SK-N-MC (cell line): Measurements from ENCODE around the gene GRM8.

Experiments
- DNase-seq: peaks from one replicate; pipeline ENCODE4 v3.0.0-alpha.2; 2011; ENCODE audit warnings: low read depth, low spot score
- H3K27ac ChIP-seq: fragments of 200-600 bp; sonication (generic); 2 replicates; pipeline ENCODE4 v1.5.1; 2016; ENCODE audit warnings: mixed run types
- H3K36me3 ChIP-seq: fragments of 200-600 bp; sonication (generic); 2 replicates; pipeline ENCODE4 v1.6.1; 2017; ENCODE audit warnings: antibody characterized with exemption, low read length, mixed read lengths; ENCODE audit not compliant: insufficient read depth
- H3K4me3 ChIP-seq: fragments of 200-600 bp; sonication (generic); 2 replicates; pipeline ENCODE4 v1.5.1; 2016
- H3K9ac ChIP-seq: fragments of 200-600 bp; sonication (generic); 2 replicates; pipeline ENCODE4 v1.8.0; 2017; ENCODE audit warnings: mixed run types, mixed read lengths; ENCODE audit not compliant: insufficient read length
- H3K9me3 ChIP-seq: fragments of 200-600 bp; sonication (generic); 2 replicates; pipeline ENCODE4 v1.6.1; 2017; ENCODE audit warnings: low read depth, mild to moderate bottlenecking, antibody characterized with exemption, low read length, moderate library complexity, mixed read lengths
- EZH2 ChIP-seq: fragments of 200-600 bp; sonication (generic); IDR thresholded peaks from one replicate; pipeline ENCODE4 v1.6.1; 2017; ENCODE audit warnings: antibody characterized with exemption
- FOXP2 ChIP-seq: optimal IDR thresholded peaks from 2 replicates; pipeline ENCODE3; 2011; ENCODE audit warnings: mild to moderate bottlenecking, moderate library complexity; ENCODE audit not compliant: insufficient read depth; ENCODE audit errors: extremely low read length, control extremely low read depth
- POLR2AphosphoS5 ChIP-seq: IDR thresholded peaks from 2 replicates; pipeline ENCODE4 v1.6.1; 2012; ENCODE audit warnings: mild to moderate bottlenecking, low read depth, low read length, borderline replicate concordance

The GRM8 gene

GRCh38 chr7:126443951-126444350 lies 808.8 kb downstream of the GRM8 start:
- no peak overlapping the region for H3K4me3 ChIP-seq
- no peak for TF ChIP-seq FOXP2
- no peak for TF ChIP-seq POLR2AphosphoS5
- TF ChIP-seq EZH2 = no peak
- H3K9ac ChIP-seq = no peak overlapping the region
- H3K9me3 ChIP-seq = no peaks in the 10 kb centered on the region
- no peaks in the 10 kb centered on the region for H3K36me3 ChIP-seq
- no peak overlapping the region for H3K27ac ChIP-seq
- DNase-seq = no peak

DNA sequence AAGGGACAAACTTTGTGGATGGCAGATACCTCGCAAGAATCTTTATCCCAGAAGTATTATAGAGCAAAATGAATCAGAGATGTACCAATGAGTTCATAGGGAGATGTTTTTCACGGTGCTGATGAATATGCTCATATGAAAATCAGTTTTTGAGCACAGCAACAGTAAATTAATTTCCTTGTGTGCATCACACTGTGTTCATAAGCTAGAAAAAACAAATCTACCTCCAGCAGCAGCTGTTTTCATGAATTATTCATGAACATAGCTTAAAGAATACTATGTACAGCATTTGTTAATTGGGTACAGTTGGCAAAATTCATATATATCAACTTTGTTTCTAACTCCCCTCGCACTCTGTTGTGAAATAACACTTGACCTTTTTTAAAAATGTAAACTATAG lies 809.8 kb downstream of the GRM8 start:
- no peaks in the 10 kb centered on the region for H3K36me3 ChIP-seq
- H3K27ac ChIP-seq = no peak overlapping the region
- H3K9me3 ChIP-seq = no peaks in the 10 kb centered on the region
- no peak for DNase-seq
- H3K4me3 ChIP-seq = no peak overlapping the region
- TF ChIP-seq FOXP2 (no peak), POLR2AphosphoS5 (no peak), EZH2 (no peak)
- no peak overlapping the region for H3K9ac ChIP-seq

GRCh38 chr7:126441745-126442144 lies 811.0 kb downstream of the GRM8 start:
- TF ChIP-seq FOXP2 = no peak
- no peak for TF ChIP-seq POLR2AphosphoS5
- no peak for TF ChIP-seq EZH2
- Histone ChIP-seq H3K27ac (no peak overlapping the region), H3K9me3 (no peaks in the 10 kb centered on the region), H3K4me3 (no peak overlapping the region), H3K9ac (no peak overlapping the region), H3K36me3 (no peaks in the 10 kb centered on the region)
- DNase-seq = no peak

DNA sequence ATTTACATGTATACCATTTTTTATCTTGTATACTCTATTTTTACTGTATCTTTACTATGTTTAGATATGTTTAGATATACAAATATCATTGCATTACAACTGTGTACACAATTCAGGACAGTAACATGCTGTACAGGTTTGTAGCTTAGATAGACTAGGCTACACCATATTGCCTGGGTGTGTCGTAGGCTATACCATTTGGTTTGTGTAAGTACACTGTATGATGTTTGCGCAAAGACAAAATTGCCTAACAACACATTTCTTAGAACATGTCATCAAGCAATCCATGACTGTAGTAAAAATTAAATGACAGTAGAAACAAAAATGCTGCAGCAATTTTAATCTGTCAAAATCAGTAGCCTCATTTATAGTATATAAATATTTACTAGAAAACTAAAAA lies 812.2 kb downstream of the GRM8 start:
- DNase-seq = no peak
- no peaks in the 10 kb centered on the region for H3K36me3 ChIP-seq
- no peak overlapping the region for H3K9ac ChIP-seq
- no peaks in the 10 kb centered on the region for H3K9me3 ChIP-seq
- H3K4me3 ChIP-seq = no peak overlapping the region
- no peak for TF ChIP-seq EZH2
- H3K27ac ChIP-seq = no peak overlapping the region

- no peak overlapping the region for H3K27ac ChIP-seq
- TF ChIP-seq FOXP2 (no peak), POLR2AphosphoS5 (no peak), EZH2 (no peak)
- DNase-seq = no peak
- no peak overlapping the region for H3K4me3 ChIP-seq
- no peaks in the 10 kb centered on the region for H3K9me3 ChIP-seq
- no peaks in the 10 kb centered on the region for H3K36me3 ChIP-seq
- no peak overlapping the region for H3K9ac ChIP-seq
These were observed 816.4 kb downstream of the GRM8 start for GRCh38 chr7:126436213-126436868.

DNA sequence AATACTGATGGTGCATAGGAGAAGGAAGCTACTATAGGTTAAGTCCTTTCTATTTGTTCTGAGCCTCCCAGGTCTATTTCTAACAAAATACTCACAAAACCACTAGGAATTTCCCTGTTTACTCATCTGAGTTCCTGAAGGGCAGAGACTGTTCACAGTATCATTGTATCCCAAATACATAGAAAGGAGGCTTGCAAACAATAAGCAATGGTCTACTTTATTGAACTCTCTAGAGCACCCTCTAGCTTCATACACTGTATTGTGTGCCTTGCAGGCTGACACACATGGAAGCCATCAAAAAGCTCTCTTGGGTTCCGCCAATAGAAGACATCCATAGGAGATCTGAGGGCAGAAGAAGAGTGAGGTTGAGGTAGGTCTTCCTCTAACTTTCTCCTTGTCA lies 826.1 kb downstream of the GRM8 start:
- TF ChIP-seq FOXP2 = no peak
- TF ChIP-seq POLR2AphosphoS5 = no peak
- TF ChIP-seq EZH2 = no peak
- H3K9me3 ChIP-seq = no peaks in the 10 kb centered on the region

GRCh38 chr7:126424985-126425384 lies 827.8 kb downstream of the GRM8 start:
- H3K9me3 ChIP-seq = no peaks in the 10 kb centered on the region
- no peak overlapping the region for H3K27ac ChIP-seq
- TF ChIP-seq POLR2AphosphoS5 = no peak
- no peak for TF ChIP-seq EZH2
- TF ChIP-seq FOXP2 = no peak
- no peak for DNase-seq
- H3K36me3 ChIP-seq = no peaks in the 10 kb centered on the region
- H3K9ac ChIP-seq = no peak overlapping the region
- no peak overlapping the region for H3K4me3 ChIP-seq

More for the DNA sequence above, 826.1 kb downstream of the GRM8 start:
- Histone ChIP-seq H3K9ac (no peak overlapping the region), H3K4me3 (no peak overlapping the region), H3K27ac (no peak overlapping the region), H3K36me3 (no peaks in the 10 kb centered on the region)
- no peak for DNase-seq

- Histone ChIP-seq H3K4me3 (no peak overlapping the region), H3K9ac (no peak overlapping the region), H3K27ac (no peak overlapping the region), H3K9me3 (no peaks in the 10 kb centered on the region), H3K36me3 (no peaks in the 10 kb centered on the region)
- no peak for DNase-seq
- no peak for TF ChIP-seq EZH2
- TF ChIP-seq POLR2AphosphoS5 = no peak
- TF ChIP-seq FOXP2 = no peak
These were observed 833.7 kb downstream of the GRM8 start for GRCh38 chr7:126419047-126419446.

- H3K9ac ChIP-seq = no peak overlapping the region
- no peaks in the 10 kb centered on the region for H3K36me3 ChIP-seq
- TF ChIP-seq POLR2AphosphoS5 = no peak
- TF ChIP-seq FOXP2 = no peak
- TF ChIP-seq EZH2 = no peak
- no peak overlapping the region for H3K4me3 ChIP-seq
- no peak overlapping the region for H3K27ac ChIP-seq
- no peaks in the 10 kb centered on the region for H3K9me3 ChIP-seq
- DNase-seq = no peak
These were observed 840.8 kb downstream of the GRM8 start for GRCh38 chr7:126411821-126412383.
